ENCODE measurements around the gene RAB38.

The RAB38 gene

DNA sequence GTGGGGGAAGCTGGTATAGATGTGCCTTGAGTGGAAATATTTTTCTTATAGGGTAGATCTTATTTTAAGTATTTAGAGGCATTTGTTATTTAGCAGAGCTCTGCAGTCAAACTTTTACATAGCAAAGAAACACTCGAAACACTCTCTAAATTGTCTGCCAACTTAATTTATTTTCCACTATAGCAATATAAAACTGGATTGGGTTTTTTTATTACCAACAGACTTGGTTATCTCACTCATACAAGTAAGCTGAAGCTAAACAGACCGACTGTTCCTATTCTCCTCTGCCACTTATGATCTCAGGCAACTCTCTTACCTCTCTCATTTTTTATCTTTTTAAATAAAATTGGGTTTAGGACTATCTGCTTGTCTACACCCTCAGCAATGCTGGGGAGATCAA lies 4.6 kb downstream of the RAB38 start:
- H3K4me3 ChIP-seq (ENCODE audit: low read depth, low read length), result no peak overlapping the region

DNA sequence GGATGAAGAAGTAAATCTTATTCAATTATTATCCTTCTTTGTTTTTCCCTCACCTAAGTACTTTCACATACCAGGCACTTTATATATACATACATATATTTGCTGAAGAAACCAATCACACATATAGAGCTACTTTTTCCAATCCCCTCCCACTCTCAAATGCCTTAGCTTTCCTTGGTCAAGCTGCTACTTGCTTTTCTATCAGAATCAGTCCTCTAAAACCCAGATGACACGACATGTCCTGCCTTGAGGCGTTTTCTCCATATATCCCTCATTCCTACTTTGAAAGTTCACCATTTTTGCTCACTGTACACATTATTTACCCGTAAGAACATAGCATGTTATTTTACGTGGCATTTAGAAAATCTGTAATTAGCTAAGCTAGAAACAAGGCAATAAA lies 5.4 kb downstream of the RAB38 start:
- no peak overlapping the region for H3K4me3 ChIP-seq (ENCODE audit: low read depth, low read length)

DNA sequence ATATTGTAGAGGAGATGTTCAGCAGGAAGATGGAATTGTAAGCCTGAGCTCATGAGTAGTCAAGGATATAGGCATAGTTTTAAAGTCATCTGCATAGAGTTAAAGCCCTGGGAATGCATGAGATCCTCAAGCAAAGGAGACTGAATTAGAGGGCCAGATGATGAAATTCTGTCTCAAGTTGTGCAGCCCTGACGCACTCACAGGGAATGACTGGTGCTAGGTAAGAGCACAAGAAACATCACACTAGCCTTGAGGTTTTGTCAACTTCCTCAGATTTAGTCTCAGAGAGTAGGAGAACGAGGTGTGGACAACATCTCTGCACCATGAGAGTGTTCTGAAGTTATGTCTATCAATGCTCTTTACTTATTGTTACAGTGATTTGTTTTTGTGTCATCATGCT lies 5.8 kb downstream of the RAB38 start:
- no peak overlapping the region for H3K4me3 ChIP-seq (ENCODE audit: low read depth, low read length)

- no peak overlapping the region for H3K4me3 ChIP-seq (ENCODE audit: low read depth, low read length)
Measured at GRCh38 chr11:88167853-88168252, 7.4 kb downstream of the RAB38 start.

DNA sequence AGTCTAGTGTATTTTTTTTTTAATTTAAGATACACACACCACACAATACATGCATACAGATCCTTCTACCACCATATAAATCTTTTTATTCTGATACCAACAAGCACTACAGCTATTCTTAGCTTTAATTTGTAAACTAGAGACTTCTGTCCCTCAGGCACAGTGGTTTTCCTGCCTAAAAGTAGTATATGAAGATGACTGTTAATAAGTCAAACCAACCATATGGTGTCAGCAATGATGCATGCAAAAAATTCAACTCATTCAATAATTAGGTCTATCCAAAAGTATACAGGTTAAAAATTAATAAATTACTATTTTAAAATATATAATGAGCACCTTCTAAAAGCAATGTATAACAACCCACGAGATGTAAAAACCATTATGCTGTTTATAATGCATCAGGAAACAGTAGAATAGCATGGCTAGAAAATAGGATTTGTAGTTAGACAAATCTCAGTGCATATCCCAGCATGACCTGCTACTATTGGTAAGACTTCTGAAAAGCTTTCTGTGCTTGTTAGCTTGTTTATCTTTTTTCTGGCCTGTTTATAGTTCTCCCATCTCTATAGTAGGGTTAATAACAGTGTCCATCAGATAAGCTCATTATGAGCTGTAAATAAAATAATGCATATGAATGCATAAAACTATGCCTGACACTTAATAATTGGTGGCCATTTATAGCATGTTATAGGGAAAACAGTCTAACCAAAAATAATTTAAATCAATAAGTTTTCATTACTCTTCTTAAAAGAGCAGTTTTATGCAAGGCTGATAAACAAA lies 10.2 kb downstream of the RAB38 start:
- H3K4me3 ChIP-seq (ENCODE audit: low read depth, low read length), result no peak overlapping the region

- H3K4me3 ChIP-seq (ENCODE audit: low read depth, low read length), result no peak overlapping the region
Measured at GRCh38 chr11:88164320-88164719, 10.9 kb downstream of the RAB38 start.

DNA sequence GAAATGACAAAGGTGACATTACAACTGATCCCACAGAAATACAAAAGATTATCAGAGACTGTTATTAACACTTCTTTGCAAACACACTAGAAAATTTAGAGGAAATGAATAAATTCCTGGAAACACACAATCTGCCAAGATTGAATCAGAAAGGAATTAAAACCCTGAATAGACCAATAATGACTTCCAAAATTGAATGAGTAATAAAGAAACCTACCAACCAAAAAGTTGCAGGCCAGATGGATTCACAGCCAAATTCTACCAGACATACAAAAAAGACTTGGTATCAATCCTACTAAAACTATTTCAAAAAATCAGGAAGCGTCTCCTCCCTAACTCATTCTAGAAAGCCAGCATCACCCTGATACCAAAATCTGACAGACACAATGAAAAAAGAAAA lies 17.2 kb downstream of the RAB38 start:
- no peak overlapping the region for H3K4me3 ChIP-seq (ENCODE audit: low read depth, low read length)

- H3K4me3 ChIP-seq (ENCODE audit: low read depth, low read length), result no peak overlapping the region
Measured at GRCh38 chr11:88157370-88157769, 17.9 kb downstream of the RAB38 start.

DNA sequence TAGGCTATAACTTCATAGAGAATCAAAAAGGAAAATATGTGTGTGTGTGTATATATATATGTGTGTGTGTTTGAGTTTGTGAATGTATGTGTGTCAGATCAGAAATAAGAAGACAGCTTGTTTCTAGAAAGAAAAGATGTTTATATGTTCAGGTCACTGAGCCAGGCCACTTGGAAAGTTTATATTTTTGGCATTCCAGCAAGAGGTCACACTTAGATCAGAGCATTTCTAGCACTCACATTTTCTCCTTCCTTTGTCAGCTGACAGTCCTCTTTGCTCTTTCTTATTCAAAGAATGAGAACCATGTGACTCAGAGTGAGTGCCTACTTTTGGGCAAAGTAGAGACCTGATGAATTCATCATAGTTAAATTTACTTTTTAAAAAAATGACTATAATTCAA lies 22.9 kb downstream of the RAB38 start:
- H3K4me3 ChIP-seq (ENCODE audit: low read depth, low read length), result no peak overlapping the region

GRCh38 chr11:88151709-88152265 lies 23.5 kb downstream of the RAB38 start:
- H3K4me3 ChIP-seq (ENCODE audit: low read depth, low read length), result no peak overlapping the region

DNA sequence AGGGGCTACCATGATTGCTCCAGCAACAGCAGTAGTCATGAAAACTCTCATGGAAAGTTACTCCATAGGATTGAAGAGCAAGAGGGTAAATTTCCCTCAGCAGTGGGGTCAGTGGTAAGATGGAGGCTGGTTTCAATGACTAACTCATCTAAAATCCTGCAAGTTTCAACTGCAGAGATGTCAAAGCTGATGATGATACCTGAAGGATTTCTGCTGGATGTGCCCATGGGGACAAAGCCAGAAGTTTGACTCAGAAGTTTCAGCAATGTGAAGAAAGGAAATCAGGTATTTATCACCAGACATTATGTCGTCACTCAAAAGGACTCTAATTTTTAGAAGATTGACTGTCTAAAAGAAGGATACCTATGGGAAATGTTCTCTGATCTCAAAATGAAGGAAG lies 29.1 kb downstream of the RAB38 start:
- no peak overlapping the region for H3K4me3 ChIP-seq (ENCODE audit: low read depth, low read length)

- no peak overlapping the region for H3K4me3 ChIP-seq (ENCODE audit: low read depth, low read length)
Measured at GRCh38 chr11:88139865-88140264, 35.4 kb downstream of the RAB38 start.

DNA sequence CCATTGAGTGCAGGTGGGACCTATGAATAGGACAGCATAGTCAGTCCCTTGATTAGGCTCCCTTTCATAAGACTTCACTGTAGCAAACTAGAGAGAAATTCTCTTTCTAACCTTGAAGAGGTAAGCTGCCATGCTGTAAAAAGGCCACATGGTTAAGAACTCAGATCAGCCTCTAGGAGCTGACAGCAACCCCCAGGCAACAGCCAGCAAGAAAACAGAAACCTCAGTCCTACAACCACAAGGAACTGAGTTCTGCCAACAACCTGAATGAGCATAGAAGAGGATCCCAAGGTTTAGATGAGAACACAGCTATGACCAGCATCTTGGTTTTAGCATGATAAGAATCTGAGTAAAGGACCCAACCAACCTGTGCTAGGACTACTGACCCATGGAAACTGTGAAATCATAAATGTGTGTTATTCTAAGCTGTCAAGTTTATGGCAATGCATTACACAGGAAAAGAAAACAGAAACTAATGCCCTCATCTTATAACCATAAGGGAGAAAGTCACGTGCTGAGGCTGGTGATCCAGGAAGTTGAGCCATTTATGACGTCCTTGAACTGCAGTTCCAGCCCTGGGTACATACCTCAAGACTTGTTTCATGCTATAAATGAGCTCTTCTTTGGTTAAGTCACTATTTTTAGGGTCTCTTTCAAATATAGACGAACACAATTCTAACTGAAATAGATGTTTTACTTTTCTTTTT lies 43.3 kb downstream of the RAB38 start:
- H3K4me3 ChIP-seq (ENCODE audit: low read depth, low read length), result no peak overlapping the region

GRCh38 chr11:88122956-88123355 lies 52.3 kb downstream of the RAB38 start:
- no peak overlapping the region for H3K4me3 ChIP-seq (ENCODE audit: low read depth, low read length)

DNA sequence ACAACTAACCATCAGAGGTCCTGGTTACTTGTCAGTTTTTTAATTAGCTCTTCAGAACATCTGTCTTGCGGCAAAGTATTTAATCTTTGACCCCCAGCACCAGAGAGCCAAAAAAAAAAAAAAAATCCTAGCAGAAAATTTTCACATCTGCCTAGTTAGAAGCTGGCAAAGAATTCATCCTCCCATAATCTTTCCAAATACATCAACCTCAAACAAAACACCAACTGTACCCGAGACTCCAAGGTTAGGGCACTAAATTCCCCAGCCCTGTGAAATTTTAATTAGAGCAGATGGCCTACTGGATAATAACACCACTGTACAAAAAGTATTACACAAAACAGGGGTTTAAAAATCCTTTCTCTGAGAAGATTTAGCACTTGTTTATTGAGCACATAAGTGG lies 55.7 kb downstream of the RAB38 start:
- no peak overlapping the region for H3K4me3 ChIP-seq (ENCODE audit: low read depth, low read length)

DNA sequence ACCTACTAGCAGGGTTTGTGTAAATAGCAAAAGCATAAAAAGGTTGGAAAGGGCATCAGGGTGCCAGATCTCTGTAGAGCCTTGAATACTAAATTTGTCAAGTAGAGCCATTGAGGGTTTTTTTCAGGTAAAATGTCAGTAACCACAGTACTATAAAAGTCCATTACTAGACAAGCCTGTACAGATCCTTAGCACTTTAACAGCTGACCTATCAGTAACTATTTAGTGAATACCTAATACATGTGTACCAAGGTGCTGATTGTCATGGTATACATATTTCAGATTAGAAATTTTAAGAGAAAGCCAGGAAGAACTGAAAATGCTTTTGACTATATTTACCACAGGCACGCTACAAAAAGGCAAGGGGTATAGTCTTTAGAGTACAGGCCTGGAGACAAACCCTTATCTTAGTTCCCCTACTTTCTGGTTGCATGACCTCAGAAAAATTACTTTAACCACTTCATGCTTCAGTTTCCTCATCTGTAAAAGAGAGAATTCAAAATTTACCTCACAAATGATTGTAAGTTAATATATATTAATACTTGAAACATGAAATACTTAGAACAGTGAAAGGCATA lies 57.9 kb downstream of the RAB38 start:
- H3K4me3 ChIP-seq (ENCODE audit: low read depth, low read length), result no peak overlapping the region

DNA sequence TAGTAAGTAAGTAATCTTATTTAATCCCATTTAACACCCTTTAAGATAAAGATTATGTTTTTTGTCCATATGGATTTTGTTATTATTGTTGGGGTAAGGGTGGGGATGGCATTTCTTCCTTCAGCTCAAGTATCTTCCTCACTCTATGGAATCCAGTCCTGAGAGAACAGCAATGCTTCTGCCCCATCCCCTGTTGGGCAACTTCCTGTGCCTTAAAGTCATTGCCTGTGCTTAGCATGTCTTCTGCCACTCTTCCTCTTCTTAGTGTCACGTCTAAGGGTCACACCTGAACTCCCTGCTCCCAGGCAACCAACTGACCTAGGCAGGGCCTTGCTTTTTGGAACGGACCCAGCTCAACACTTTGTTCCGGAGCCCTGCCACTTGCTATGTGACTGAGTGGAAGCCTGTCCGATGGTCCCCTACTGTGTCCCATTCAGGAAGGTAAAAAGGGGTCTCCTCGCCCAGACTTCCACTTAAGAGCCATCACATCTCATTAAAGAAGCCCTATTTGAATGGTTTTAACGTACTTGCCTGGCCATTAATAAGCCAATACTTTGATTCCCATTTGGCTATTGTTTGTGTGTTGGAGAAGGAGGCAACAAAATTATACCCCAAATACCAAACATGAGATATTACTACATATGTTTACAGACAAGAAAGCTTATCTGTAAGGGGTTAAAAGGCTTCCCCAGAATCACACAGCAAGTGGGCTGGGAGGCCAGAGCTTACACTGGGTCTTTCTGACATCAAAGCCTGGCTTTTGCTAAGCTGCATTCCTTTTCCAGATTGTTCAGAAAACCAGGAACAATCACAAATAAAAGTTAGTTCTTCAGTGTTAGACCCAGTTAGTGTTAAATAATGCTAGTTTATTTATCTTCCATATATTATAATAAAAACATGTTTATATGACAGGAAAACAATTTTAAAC lies 59.2 kb downstream of the RAB38 start:
- H3K4me3 ChIP-seq (ENCODE audit: low read depth, low read length), result no peak overlapping the region

DNA sequence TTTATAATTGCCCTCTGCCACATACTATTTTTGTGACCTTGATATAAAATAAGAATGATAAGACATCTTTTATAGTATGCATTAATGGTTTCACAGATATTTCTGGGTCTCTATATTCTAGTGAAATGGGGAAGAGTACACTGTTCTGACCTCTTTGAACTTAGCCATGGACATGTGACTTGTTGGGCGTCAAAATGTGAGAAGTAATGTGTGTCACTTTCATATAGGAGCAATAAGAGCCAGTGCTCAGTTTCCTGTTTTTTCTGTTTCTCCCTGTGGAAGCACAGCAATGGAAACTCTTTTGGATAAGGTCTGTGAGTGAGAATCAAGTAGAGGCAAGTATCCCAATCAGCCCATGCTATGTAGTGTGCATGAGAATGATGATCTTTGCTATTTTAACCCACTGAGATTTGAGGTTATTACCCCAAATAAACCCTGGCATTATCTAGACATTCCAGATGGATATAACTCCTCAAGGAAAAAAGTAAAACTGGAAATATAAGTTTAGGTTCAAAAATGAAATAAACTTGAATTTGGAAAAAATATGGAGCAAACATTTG lies 60.7 kb downstream of the RAB38 start:
- no peak overlapping the region for H3K4me3 ChIP-seq (ENCODE audit: low read depth, low read length)

DNA sequence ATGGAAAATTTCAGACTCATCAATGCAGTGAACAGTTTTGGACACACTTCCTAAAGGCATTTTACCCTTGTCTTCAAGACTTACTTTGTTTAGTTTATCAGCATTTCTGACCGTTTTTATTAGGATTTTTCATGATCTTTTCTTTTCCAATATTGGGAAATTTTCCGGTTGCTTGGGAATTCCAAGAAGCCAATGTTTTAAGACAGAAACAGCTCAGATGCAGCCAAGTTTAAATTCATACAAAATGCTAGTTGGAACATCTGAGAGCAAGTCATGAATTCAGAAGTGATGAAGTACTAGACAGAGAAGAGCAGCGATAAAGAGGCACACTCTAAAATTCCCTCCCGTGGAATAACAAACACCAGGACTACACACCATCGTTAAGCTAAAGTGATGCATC lies 68.6 kb downstream of the RAB38 start:
- H3K4me3 ChIP-seq (ENCODE audit: low read depth, low read length), result no peak overlapping the region

GRCh38 chr11:88105951-88106350 lies 69.3 kb downstream of the RAB38 start:
- no peak overlapping the region for H3K4me3 ChIP-seq (ENCODE audit: low read depth, low read length)

GRCh38 chr11:88105526-88105925 lies 69.7 kb downstream of the RAB38 start:
- no peak overlapping the region for H3K4me3 ChIP-seq (ENCODE audit: low read depth, low read length)
